SKM-1 (cell line): ENCODE measurements around the gene NBEAL2.

ENCODE experiments used
- DNase-seq: peaks from one replicate; lab custom pipeline; 2025; ENCODE audit not compliant: unreplicated experiment; lab: John Stamatoyannopoulos, UW

NBEAL2 gene

DNA sequence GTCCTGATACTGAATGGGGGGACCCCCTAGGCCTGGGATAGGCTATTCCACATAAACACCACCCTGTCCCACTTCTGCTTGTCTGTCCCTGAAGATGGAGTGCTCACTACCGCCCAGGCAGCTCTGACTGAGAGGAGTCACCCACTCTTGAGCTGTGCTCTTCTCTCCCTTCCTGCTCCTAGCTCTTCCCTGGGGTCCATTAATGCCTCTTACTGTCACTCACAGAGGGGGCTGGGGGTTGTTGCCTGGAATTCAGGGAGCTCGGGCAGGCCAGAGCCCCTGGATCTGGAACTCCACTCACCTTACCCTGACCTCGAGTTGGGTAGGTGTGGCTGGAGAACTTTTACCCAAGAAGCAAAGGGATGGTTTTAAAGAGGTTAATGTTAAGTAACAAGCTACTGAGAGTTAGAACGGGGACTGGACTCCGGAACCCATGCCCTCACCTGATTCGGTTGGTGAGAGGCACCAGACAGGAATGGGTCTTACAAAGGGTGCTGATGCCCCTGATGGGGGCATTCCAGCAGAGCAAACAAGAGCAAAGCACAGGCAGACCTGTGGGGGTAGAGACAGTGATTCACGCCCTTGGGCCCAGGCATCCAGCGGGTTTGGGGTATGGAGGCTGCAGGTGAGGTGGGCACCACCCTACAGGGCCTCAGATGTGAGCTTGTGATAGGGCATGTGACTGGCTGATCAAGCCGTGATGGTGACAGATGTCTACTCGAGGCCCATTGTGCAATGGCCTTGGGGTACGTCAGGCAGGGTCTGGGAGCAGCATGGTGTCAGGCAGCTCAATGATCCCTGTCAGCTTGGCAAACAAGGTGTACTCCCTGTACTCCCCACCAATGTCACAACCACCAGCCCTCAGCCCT lies 5.4 kb downstream of the NBEAL2 start:
- no peak for DNase-seq

GRCh38 chr3:46985588-46985987 lies 6.1 kb downstream of the NBEAL2 start:
- no peak for DNase-seq

- no peak for DNase-seq
Measured at GRCh38 chr3:46986055-46986730, 6.7 kb downstream of the NBEAL2 start.

- no peak for DNase-seq
Measured at GRCh38 chr3:46986782-46987310, 7.4 kb downstream of the NBEAL2 start.

GRCh38 chr3:46987319-46987742 lies 7.9 kb downstream of the NBEAL2 start:
- DNase-seq, result no peak

GRCh38 chr3:46987743-46988401 lies 8.4 kb downstream of the NBEAL2 start:
- peak; percentile 90 for DNase-seq

DNA sequence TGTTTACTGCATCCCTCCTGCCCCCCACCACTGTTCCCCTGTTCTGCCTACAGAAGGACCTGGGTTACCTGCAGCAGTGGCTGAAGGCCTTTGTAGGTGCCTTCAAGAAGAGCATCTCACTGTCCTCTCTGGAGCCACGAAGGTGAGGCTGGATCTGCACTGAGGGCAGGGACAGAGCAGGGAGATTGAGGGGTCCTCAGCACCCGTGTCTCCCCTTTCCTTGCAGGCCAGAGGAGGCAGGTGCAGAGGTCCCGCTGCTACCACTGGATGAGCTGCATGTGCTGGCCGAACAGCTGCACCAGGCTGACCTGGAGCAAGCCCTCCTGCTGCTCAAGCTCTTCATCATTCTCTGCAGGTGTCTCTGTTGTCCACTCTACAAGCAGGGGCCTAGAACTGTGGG lies 9.2 kb downstream of the NBEAL2 start:
- no peak for DNase-seq

GRCh38 chr3:46989146-46989810 lies 9.8 kb downstream of the NBEAL2 start:
- DNase-seq, result no peak

- DNase-seq, result no peak
Measured at GRCh38 chr3:46990573-46991374, 11.3 kb downstream of the NBEAL2 start.

DNA sequence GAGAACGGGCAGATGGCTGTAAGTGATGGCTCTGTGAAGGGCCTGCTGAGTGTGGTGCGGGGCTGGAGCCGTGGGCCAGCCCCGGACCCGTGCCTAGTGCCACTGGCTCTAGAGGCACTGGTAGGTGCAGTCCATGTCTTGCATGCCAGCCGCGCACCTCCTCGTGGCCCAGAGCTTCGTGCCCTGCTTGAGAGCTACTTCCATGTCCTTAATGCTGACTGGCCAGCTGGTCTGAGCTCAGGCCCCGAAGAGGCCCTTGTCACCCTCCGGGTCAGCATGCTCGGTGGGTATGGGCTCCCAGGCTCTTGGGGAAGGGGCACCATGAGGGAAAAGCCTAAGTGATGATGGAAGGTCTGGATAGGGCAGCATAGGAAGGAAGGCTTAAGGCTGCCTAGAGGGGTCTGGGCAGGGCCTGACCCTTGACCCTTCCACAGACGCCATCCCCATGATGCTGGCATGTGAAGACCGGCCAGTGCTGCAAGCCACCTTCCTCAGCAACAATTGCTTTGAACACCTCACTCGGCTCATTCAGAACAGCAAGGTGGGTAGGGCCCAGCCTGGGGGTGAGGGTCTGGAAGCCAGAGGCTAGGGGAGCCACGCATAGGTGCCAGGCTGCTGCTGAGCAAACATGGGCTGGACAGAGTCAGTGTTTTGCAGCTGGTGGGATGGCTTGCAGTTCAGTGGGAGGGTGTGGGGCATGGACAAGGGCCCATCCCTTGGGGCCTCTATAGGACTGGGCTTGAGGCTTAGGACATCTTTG lies 12.1 kb downstream of the NBEAL2 start:
- DNase-seq, result no peak

DNA sequence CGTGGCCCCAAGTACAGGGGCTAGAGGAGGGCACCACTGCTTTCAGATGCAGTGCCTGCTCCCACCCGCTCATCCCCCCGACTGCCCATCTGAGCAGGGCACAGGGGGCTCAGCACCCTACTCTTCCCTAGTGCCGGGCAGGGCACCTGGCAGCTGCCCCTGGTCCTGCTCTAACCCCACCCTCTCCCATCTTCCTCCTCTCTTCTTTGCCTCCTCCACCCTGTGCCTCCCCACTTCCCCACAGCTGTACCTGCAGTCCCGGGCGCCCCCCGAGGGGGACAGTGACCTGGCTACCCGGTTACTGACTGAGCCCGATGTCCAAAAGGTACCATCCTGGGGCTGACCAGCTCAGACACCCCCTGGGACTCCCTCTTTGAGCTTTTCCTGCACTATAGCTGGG lies 12.8 kb downstream of the NBEAL2 start:
- DNase-seq, result no peak

DNA sequence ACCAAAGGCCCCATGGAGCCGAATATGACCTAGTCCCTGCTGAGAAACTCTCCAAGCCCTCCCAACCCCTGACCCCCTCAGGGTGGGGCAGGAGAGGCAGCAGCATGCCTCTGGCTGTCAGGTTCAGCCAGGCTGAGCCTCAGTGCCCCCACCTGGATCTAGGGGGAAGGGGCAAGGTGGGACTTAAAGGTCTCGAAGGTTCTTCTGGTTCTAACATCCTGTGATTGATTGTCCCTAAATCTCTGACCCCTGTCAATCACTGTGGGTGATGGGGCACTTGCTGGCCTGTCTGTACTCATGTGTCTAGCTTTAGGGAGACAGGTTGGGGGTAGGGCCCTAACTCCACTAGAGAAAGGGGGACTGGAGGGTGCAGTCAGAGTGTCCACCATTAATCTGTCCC lies 13.8 kb downstream of the NBEAL2 start:
- no peak for DNase-seq

GRCh38 chr3:46993986-46994385 lies 14.5 kb downstream of the NBEAL2 start:
- no peak for DNase-seq

DNA sequence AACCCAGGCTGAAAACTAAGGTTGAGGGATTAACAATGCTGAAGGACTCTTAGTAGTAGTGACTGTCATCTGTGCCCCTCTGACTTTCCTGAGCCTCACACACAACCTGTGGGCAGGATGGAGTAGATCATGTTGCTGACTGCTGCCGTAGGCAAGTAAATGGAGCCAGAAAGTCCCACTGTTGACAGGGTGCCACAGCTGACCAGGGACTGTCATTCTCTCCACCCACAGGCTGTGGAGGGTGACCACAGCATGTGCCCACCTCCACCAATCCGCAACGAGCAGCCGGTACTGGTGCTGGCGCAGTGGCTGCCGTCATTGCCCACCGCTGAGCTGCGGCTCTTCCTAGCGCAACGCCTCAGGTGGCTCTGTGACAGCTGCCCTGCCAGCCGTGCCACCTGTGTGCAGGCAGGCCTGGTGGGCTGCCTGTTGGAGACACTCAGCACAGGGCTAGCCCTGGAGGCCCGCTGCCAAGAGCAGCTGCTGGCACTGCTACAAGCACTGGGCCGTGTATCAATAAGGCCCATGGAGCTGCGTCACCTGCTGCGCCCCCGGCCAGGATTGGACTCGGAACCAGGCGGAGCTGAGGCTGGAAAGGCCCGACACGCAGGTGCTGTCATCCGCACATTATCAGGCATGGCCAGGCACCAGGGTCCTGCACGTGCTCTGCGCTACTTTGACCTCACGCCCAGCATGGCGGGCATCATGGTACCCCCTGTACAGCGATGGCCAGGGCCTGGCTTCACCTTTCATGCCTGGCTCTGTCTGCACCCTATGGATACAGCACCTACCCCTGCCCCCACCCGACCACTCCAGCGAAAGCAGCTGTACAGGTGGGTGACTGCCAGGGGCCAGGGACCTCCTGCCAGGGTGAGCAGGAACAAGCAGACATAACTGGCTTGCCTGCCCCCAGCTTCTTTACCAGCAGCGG lies 15.6 kb downstream of the NBEAL2 start:
- DNase-seq, result no peak

GRCh38 chr3:46995901-46996562 lies 16.6 kb downstream of the NBEAL2 start:
- DNase-seq, result no peak

GRCh38 chr3:46996689-46997452 lies 17.4 kb downstream of the NBEAL2 start:
- DNase-seq, result no peak

GRCh38 chr3:46997453-46998091 lies 18.1 kb downstream of the NBEAL2 start:
- DNase-seq, result no peak
